ENCODE data around the gene FBXL13.

DNA sequence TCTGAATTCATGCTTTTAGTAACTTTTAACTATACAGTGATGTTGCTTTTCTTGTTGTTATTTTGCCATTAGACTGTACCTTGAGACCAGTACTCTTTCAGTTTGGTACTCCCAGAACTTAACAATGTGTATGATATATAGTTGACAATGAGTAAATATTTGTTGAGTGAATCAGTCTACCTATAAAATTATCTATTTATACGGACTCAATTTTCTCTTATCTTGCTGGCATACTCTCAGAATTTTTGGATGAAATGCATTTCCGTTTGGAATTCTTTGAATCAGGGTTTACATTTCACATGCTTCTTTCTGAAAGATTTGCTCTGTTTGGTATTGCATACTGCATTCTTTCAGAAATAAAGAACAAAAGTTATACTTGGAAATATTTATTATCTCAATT, 209.6 kb downstream of the FBXL13 start:
- TF ChIP-seq EZH2 (IDR thresholded peaks at IDR 0.05; ENCODE audit: insufficient read depth, poor library complexity, severe bottlenecking) (no peak), EZH2phosphoT487 (IDR thresholded peaks at IDR 0.05; ENCODE audit: insufficient read depth, low read depth) (no peak)

All from GM23248 (cell line).